ENCODE measurements around the gene MTREX.
A peak's percentile ranks its signal among the peaks of the same experiment; 100 is the strongest.
"Not testable (repeated sequence)": the region's sequence is repeated elsewhere in the genome, so short reads cannot be mapped to it uniquely, and the experiment has no call there.

MTREX gene

GRCh38 chr5:55304584-55304983 lies 3.2 kb upstream of the MTREX start:
- DNase-seq: no peak
- Histone ChIP-seq H3K4me3 (ENCODE audit: insufficient read depth, low read depth, low read length, poor library complexity, severe bottlenecking) (no peak overlapping the region), H3K9me3 (ENCODE audit: control insufficient read depth, low read length) (no peaks in the 10 kb centered on the region)

GRCh38 chr5:55305345-55305744 lies 2.4 kb upstream of the MTREX start:
- H3K4me3 ChIP-seq (ENCODE audit: insufficient read depth, low read depth, low read length, poor library complexity, severe bottlenecking): no peak overlapping the region
- H3K27ac ChIP-seq (ENCODE audit: insufficient read depth, low read length, poor library complexity, severe bottlenecking): no peak overlapping the region
- DNase-seq: no peak
- H3K36me3 ChIP-seq (ENCODE audit: control insufficient read depth, insufficient read depth, low read length): peaks cover 7% of the 10 kb centered on the region
- peaks cover 14% of the 10 kb centered on the region for H3K4me1 ChIP-seq (ENCODE audit: control insufficient read depth, insufficient read depth, low read length, poor library complexity, severe bottlenecking)
- H3K27me3 ChIP-seq (replicated peaks; ENCODE audit: control insufficient read depth, insufficient read depth, low read length, poor library complexity, severe bottlenecking): no peaks in the 10 kb centered on the region
- no peaks in the 10 kb centered on the region for H3K9me3 ChIP-seq (ENCODE audit: control insufficient read depth, low read length)

More at GRCh38 chr5:55304584-55304983, 3.2 kb upstream of the MTREX start:
- peaks cover 7% of the 10 kb centered on the region for H3K36me3 ChIP-seq (ENCODE audit: control insufficient read depth, insufficient read depth, low read length)
- H3K27ac ChIP-seq (ENCODE audit: insufficient read depth, low read length, poor library complexity, severe bottlenecking): no peak overlapping the region
- H3K4me1 ChIP-seq (ENCODE audit: control insufficient read depth, insufficient read depth, low read length, poor library complexity, severe bottlenecking): peaks cover 12% of the 10 kb centered on the region
- no peaks in the 10 kb centered on the region for H3K27me3 ChIP-seq (replicated peaks; ENCODE audit: control insufficient read depth, insufficient read depth, low read length, poor library complexity, severe bottlenecking)

GRCh38 chr5:55306641-55307382 lies 977 bp upstream of the MTREX start:
- Histone ChIP-seq H3K4me3 (ENCODE audit: insufficient read depth, low read depth, low read length, poor library complexity, severe bottlenecking) (peak overlapping the region; percentile 73), H3K36me3 (ENCODE audit: control insufficient read depth, insufficient read depth, low read length) (no peaks in the 10 kb centered on the region), H3K27me3 (replicated peaks; ENCODE audit: control insufficient read depth, insufficient read depth, low read length, poor library complexity, severe bottlenecking) (no peaks in the 10 kb centered on the region), H3K9me3 (ENCODE audit: control insufficient read depth, low read length) (no peaks in the 10 kb centered on the region), H3K4me1 (ENCODE audit: control insufficient read depth, insufficient read depth, low read length, poor library complexity, severe bottlenecking) (peaks cover 14% of the 10 kb centered on the region), H3K27ac (ENCODE audit: insufficient read depth, low read length, poor library complexity, severe bottlenecking) (peak overlapping the region; percentile 85)
- no peak for DNase-seq

- H3K27me3 ChIP-seq (replicated peaks; ENCODE audit: control insufficient read depth, insufficient read depth, low read length, poor library complexity, severe bottlenecking): no peaks in the 10 kb centered on the region
- H3K9me3 ChIP-seq (ENCODE audit: control insufficient read depth, low read length): no peaks in the 10 kb centered on the region
- no peak for DNase-seq
Measured at GRCh38 chr5:55308254-55308836, 556 bp downstream of the MTREX start.

GRCh38 chr5:55313870-55314617 lies 6.3 kb downstream of the MTREX start:
- Histone ChIP-seq H3K4me3 (ENCODE audit: insufficient read depth, low read depth, low read length, poor library complexity, severe bottlenecking) (no peak overlapping the region), H3K9me3 (ENCODE audit: control insufficient read depth, low read length) (no peaks in the 10 kb centered on the region), H3K27me3 (replicated peaks; ENCODE audit: control insufficient read depth, insufficient read depth, low read length, poor library complexity, severe bottlenecking) (no peaks in the 10 kb centered on the region), H3K36me3 (ENCODE audit: control insufficient read depth, insufficient read depth, low read length) (no peaks in the 10 kb centered on the region), H3K27ac (ENCODE audit: insufficient read depth, low read length, poor library complexity, severe bottlenecking) (no peak overlapping the region), H3K4me1 (ENCODE audit: control insufficient read depth, insufficient read depth, low read length, poor library complexity, severe bottlenecking) (peaks cover 7% of the 10 kb centered on the region)
- no peak for DNase-seq

More at GRCh38 chr5:55308254-55308836, 556 bp downstream of the MTREX start:
- peaks cover 14% of the 10 kb centered on the region for H3K4me1 ChIP-seq (ENCODE audit: control insufficient read depth, insufficient read depth, low read length, poor library complexity, severe bottlenecking)
- peak overlapping the region; percentile 73 for H3K4me3 ChIP-seq (ENCODE audit: insufficient read depth, low read depth, low read length, poor library complexity, severe bottlenecking)
- H3K27ac ChIP-seq (ENCODE audit: insufficient read depth, low read length, poor library complexity, severe bottlenecking): peak overlapping the region; percentile 85
- no peaks in the 10 kb centered on the region for H3K36me3 ChIP-seq (ENCODE audit: control insufficient read depth, insufficient read depth, low read length)

GRCh38 chr5:55316289-55316688 lies 8.5 kb downstream of the MTREX start:
- no peak overlapping the region for H3K27ac ChIP-seq (ENCODE audit: insufficient read depth, low read length, poor library complexity, severe bottlenecking)
- H3K36me3 ChIP-seq (ENCODE audit: control insufficient read depth, insufficient read depth, low read length): no peaks in the 10 kb centered on the region
- H3K9me3 ChIP-seq (ENCODE audit: control insufficient read depth, low read length): no peaks in the 10 kb centered on the region
- peaks cover 2% of the 10 kb centered on the region for H3K4me1 ChIP-seq (ENCODE audit: control insufficient read depth, insufficient read depth, low read length, poor library complexity, severe bottlenecking)
- no peak overlapping the region for H3K4me3 ChIP-seq (ENCODE audit: insufficient read depth, low read depth, low read length, poor library complexity, severe bottlenecking)
- no peak for DNase-seq
- no peaks in the 10 kb centered on the region for H3K27me3 ChIP-seq (replicated peaks; ENCODE audit: control insufficient read depth, insufficient read depth, low read length, poor library complexity, severe bottlenecking)

GRCh38 chr5:55316837-55317236 lies 9.0 kb downstream of the MTREX start:
- no peak for DNase-seq
- Histone ChIP-seq H3K4me1 (ENCODE audit: control insufficient read depth, insufficient read depth, low read length, poor library complexity, severe bottlenecking) (peaks cover 2% of the 10 kb centered on the region), H3K36me3 (ENCODE audit: control insufficient read depth, insufficient read depth, low read length) (no peaks in the 10 kb centered on the region), H3K27me3 (replicated peaks; ENCODE audit: control insufficient read depth, insufficient read depth, low read length, poor library complexity, severe bottlenecking) (no peaks in the 10 kb centered on the region), H3K9me3 (ENCODE audit: control insufficient read depth, low read length) (no peaks in the 10 kb centered on the region), H3K4me3 (ENCODE audit: insufficient read depth, low read depth, low read length, poor library complexity, severe bottlenecking) (no peak overlapping the region), H3K27ac (ENCODE audit: insufficient read depth, low read length, poor library complexity, severe bottlenecking) (no peak overlapping the region)

GRCh38 chr5:55318237-55318636 lies 10.4 kb downstream of the MTREX start:
- not testable (repeated sequence) for H3K4me3 ChIP-seq (ENCODE audit: insufficient read depth, low read depth, low read length, poor library complexity, severe bottlenecking); H3K4me1 ChIP-seq (ENCODE audit: control insufficient read depth, insufficient read depth, low read length, poor library complexity, severe bottlenecking); H3K36me3 ChIP-seq (ENCODE audit: control insufficient read depth, insufficient read depth, low read length); H3K9me3 ChIP-seq (ENCODE audit: control insufficient read depth, low read length); H3K27ac ChIP-seq (ENCODE audit: insufficient read depth, low read length, poor library complexity, severe bottlenecking); DNase-seq; H3K27me3 ChIP-seq (replicated peaks; ENCODE audit: control insufficient read depth, insufficient read depth, low read length, poor library complexity, severe bottlenecking)

GRCh38 chr5:55319491-55319890 lies 11.7 kb downstream of the MTREX start:
- H3K4me1 ChIP-seq (ENCODE audit: control insufficient read depth, insufficient read depth, low read length, poor library complexity, severe bottlenecking): peaks cover 2% of the 10 kb centered on the region
- DNase-seq: no peak
- no peaks in the 10 kb centered on the region for H3K27me3 ChIP-seq (replicated peaks; ENCODE audit: control insufficient read depth, insufficient read depth, low read length, poor library complexity, severe bottlenecking)
- H3K36me3 ChIP-seq (ENCODE audit: control insufficient read depth, insufficient read depth, low read length): no peaks in the 10 kb centered on the region
- H3K4me3 ChIP-seq (ENCODE audit: insufficient read depth, low read depth, low read length, poor library complexity, severe bottlenecking): no peak overlapping the region
- H3K27ac ChIP-seq (ENCODE audit: insufficient read depth, low read length, poor library complexity, severe bottlenecking): no peak overlapping the region
- no peaks in the 10 kb centered on the region for H3K9me3 ChIP-seq (ENCODE audit: control insufficient read depth, low read length)

GRCh38 chr5:55320571-55320970 lies 12.8 kb downstream of the MTREX start:
- Histone ChIP-seq H3K36me3 (ENCODE audit: control insufficient read depth, insufficient read depth, low read length) (no peaks in the 10 kb centered on the region), H3K4me3 (ENCODE audit: insufficient read depth, low read depth, low read length, poor library complexity, severe bottlenecking) (no peak overlapping the region), H3K27me3 (replicated peaks; ENCODE audit: control insufficient read depth, insufficient read depth, low read length, poor library complexity, severe bottlenecking) (no peaks in the 10 kb centered on the region), H3K9me3 (ENCODE audit: control insufficient read depth, low read length) (no peaks in the 10 kb centered on the region), H3K4me1 (ENCODE audit: control insufficient read depth, insufficient read depth, low read length, poor library complexity, severe bottlenecking) (peaks cover 2% of the 10 kb centered on the region), H3K27ac (ENCODE audit: insufficient read depth, low read length, poor library complexity, severe bottlenecking) (no peak overlapping the region)
- no peak for DNase-seq
